GM08714 (cell line): Measurements from ENCODE around the gene MAP1A.

Experiments used
- H3K4me3 ChIP-seq: fragments of 200-500 bp; sonication (Bioruptor generic); 2 replicates; pipeline ENCODE4 v1.5.1; 2014; ENCODE audit warnings: mild to moderate bottlenecking, low read length, inconsistent platforms
- ZNF274 ChIP-seq: IDR thresholded peaks from 2 replicates; pipeline ENCODE4 v1.6.1; 2012; ENCODE audit warnings: mild to moderate bottlenecking, low read depth, low read length

Gene MAP1A

DNA sequence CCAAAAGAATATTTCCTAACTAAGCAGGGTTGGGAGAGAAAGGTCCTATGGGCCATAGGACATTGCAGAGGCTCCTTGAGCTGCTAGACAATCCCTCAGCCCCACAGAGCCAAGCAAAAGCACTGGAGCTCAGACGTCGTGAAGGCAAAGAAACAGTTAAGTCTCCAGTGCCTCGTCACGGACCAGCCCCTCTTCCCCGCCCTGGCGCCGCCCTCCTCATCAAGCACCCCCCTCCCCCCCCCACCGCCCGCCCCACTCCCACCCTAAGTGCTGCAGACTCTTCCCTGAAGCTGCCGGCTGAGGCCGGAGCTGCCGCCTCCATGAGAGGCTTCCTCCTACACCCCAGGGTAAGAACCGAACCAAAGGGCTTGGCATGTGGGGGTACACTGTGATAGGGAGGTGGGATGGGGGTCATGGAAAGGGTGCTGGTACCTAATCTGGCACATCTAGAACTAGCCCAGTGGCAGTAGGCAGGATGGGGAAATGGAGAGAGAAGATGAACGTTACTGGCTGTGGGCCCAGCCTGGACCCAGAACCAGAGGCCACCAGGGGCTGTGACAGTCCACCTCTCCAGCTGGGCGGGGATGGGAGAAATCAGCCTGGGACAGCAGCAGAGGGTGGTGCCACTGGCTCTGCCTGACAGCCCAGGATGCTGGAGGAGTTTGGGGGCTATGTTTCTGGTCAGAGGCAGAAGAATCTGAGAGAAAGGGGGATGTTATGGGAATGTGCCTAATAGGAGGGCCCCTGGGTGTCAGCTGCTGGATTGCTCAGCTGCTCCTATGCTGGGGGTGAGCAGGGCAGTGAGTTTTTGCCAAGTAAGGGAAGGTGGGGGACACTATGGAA lies at the start of gene MAP1A:
TSS of gene MAP1A (plus strand) at position 255 of the 843 bp plus-strand sequence. CDS start 3,866 bp downstream, outside the sequence.
- H3K4me3 ChIP-seq: no peak within 1 kb of the TSS
- no peak for TF ChIP-seq ZNF274

DNA sequence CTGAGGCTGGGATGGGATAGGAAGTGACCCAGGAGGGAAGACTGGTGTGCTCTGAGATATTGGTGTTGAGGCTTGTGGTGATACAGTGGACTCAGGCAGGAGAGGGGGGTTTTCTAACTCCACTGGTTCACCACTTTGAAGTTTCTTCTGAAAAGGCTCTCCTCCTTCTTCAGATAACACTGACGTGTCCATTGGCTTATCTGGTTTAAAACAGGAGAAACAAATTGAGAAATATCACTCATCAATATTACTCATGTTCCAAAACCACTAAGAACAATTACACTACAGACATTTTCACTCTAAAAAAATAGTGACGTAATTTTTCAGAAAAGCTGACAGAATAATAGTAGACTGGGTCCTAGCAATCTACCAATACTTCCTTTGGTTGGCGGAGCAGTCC lies 47.5 kb upstream of the MAP1A start:
- no peak overlapping the region for H3K4me3 ChIP-seq
- no peak for TF ChIP-seq ZNF274

GRCh38 chr15:43471975-43472374 lies 45.4 kb upstream of the MAP1A start:
- TF ChIP-seq ZNF274: no peak
- H3K4me3 ChIP-seq: no peak overlapping the region

GRCh38 chr15:43473885-43474284 lies 43.5 kb upstream of the MAP1A start:
- H3K4me3 ChIP-seq: no peak overlapping the region
- TF ChIP-seq ZNF274: no peak

DNA sequence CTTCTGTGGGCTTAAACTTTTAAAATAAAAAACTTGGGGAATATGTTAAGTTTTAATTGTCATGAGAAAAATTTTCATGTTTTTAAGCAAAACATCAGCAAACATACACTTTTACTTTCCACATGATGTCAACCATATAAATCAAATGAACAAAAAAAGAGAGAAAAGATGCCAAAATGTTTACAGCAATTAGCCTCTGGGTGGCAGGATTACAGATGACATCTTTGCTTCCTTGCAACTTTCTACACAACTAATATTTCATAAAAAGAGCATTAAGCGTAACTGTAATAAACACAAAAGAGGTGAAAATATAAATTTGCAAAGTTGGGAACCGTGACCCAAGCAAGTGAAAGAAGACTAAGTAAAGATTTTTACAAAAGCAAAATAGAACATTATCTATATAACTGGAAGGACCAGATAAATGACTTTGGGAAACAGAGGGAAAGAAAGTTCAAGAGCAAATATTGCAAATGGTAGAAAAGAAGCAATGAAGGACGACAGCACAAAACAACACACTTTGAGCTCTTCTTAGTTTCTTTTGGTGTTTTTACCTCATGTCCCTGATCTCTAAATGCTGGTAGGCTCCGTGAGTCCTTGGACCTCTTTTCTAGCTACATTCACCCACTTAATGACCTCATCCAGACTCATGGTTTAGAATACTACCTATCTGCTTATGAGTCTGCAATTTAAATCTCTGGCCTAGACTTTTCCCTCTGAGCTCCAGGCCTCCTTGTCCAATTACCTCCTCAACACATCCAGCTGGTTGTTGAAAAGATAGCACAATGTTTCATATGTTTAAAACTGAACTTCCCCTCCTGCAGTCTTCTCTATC lies 33.9 kb upstream of the MAP1A start:
- H3K4me3 ChIP-seq: no peak overlapping the region
- TF ChIP-seq ZNF274: no peak

- TF ChIP-seq ZNF274: no peak
- H3K4me3 ChIP-seq: no peak overlapping the region
Measured at GRCh38 chr15:43484455-43484854, 33.0 kb upstream of the MAP1A start.

- no peak overlapping the region for H3K4me3 ChIP-seq
- no peak for TF ChIP-seq ZNF274
Measured at GRCh38 chr15:43487271-43487895, 30.0 kb upstream of the MAP1A start.

- no peak for TF ChIP-seq ZNF274
- H3K4me3 ChIP-seq: no peak overlapping the region
Measured at GRCh38 chr15:43488790-43489189, 28.6 kb upstream of the MAP1A start.

DNA sequence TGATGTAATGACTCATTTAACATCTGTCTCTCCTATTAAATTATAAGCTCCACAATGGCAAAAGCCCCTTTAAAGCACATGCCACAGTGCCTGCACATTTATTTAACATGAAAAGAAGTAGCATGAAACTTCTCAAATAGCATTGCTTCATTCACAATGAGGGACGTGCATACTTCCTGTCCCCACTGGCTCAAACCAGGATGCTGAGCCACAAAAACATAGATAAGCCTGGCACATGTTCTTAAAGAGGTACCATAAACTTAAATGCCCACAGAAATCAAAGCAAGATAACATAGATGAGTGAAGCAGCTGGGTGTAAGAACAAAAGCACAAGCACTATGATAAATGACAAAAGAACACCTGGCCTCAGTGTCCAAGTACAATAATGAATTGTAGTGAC lies 28.2 kb upstream of the MAP1A start:
- H3K4me3 ChIP-seq: no peak overlapping the region
- TF ChIP-seq ZNF274: no peak

DNA sequence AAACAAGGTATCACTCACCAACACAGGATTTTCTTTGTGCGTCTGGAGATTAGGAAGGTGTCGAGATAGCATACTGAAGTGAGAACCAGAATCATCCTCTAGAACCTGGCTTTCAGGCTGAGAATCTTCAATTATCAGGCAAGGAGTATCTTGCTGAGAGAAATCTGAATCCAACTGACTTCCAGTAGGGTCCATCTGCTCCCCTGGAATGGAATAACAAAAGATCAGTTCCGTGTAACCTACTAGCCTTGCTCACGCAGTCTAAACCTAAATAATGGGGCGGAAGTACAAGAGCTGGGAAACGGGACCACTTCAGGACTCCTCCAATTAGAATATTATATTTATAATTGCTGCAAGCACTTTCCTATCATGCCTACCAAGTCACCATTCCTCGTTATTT lies 25.1 kb upstream of the MAP1A start:
- peak overlapping the region; percentile 75 for H3K4me3 ChIP-seq
- no peak for TF ChIP-seq ZNF274

- no peak for TF ChIP-seq ZNF274
- H3K4me3 ChIP-seq: peak within 1 kb of the TSS; percentile 75
Measured at GRCh38 chr15:43492673-43493601, 24.5 kb upstream of the MAP1A start, which contains the start of gene TP53BP1. Gene TP53BP1, minus strand, starts transcription at chr15:43493156. Its CDS starts 113 bp downstream, at chr15:43493043.

DNA sequence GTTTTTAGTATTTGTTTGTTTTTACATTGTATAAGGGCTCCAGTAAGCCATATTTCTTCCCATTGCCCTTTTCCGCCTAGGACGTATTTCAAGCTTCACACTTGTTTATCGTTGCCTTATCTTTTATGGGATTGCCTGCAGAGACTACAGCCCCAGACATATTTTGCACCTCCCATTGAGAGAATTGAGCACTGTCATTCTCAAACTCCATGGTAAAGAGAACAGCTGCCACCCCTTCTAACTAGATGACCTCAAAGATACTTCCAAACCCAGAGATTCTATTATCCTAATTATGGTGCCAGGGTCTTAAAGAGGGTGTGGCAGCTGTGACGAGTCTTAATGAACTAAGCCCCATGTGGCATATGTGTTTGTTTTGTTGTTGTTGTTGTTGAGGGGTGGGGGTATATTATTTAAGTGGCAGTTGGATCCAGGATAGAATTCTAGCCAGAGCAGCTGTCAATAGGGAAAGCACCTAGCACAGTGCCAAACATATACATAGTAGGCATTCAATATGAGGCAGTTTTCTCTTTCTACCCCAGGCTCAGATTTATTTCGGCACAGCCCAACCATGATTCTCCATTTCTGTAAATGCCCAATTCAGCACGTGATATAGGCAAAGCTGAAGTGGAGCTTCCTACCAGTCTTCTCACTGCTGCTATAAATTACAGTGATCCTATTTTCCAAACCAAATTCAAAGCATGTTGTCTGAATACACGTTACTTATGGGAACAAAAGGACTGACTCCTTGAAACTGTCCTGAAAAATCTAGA lies 23.5 kb upstream of the MAP1A start:
- no peak for TF ChIP-seq ZNF274
- H3K4me3 ChIP-seq: peak overlapping the region; percentile 75

- H3K4me3 ChIP-seq: no peak overlapping the region
- no peak for TF ChIP-seq ZNF274
Measured at GRCh38 chr15:43498990-43499389, 18.4 kb upstream of the MAP1A start.
